BE2C (cell line): ENCODE measurements around the gene RLIM.

Experiments
- DNase-seq: peaks from one replicate; pipeline ENCODE4 v3.0.0-alpha.2; 2020
- H3K27me3 ChIP-seq: fragments of 250-450 bp; sonication (Bioruptor Pico); 2 replicates; pipeline ENCODE4 v1.5.1; 2020; ENCODE audit warnings: mild to moderate bottlenecking
- H3K36me3 ChIP-seq: fragments of 250-450 bp; sonication (Bioruptor Pico); 2 replicates; pipeline ENCODE4 v1.5.1; 2020; ENCODE audit warnings: mild to moderate bottlenecking
- H3K4me1 ChIP-seq: fragments of 250-450 bp; sonication (Bioruptor Pico); 2 replicates; pipeline ENCODE4 v1.5.1; 2020
- H3K4me3 ChIP-seq: 2 replicates; pipeline ENCODE4 v1.5.1; 2011; ENCODE audit warnings: low read depth, low read length
- H3K9me3 ChIP-seq: fragments of 250-450 bp; sonication (Bioruptor Pico); 2 replicates; pipeline ENCODE4 v1.5.1; 2020
- TF ChIP-seq, protein P1 (sequence below): IDR thresholded peaks from 2 replicates; pipeline ENCODE4 v1.5.1; 2012; ENCODE audit warnings: mild to moderate bottlenecking, low read depth, low read length

The RLIM gene

DNA sequence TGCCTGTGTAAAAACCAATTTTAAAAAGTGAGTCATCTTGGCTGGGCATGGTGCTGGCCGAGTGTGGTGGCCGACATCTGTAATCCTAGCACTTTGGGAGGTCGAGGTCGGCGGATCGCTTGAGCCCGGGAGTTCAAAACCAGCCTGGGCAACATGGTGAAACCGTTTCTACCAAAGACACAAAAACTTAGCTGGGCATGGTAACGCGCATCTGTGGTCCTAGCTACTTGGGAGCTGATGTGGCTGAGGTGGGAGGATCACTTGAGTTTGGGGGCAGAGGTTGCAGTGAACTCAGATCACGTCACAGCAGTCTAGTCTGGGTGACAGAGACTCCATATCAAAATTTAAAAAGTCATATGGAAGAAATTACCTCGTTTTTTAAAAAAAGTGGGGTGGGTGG is 7.6 kb downstream of the RLIM start:
- no peak overlapping the region for H3K4me3 ChIP-seq
- TF ChIP-seq, protein P1, sequence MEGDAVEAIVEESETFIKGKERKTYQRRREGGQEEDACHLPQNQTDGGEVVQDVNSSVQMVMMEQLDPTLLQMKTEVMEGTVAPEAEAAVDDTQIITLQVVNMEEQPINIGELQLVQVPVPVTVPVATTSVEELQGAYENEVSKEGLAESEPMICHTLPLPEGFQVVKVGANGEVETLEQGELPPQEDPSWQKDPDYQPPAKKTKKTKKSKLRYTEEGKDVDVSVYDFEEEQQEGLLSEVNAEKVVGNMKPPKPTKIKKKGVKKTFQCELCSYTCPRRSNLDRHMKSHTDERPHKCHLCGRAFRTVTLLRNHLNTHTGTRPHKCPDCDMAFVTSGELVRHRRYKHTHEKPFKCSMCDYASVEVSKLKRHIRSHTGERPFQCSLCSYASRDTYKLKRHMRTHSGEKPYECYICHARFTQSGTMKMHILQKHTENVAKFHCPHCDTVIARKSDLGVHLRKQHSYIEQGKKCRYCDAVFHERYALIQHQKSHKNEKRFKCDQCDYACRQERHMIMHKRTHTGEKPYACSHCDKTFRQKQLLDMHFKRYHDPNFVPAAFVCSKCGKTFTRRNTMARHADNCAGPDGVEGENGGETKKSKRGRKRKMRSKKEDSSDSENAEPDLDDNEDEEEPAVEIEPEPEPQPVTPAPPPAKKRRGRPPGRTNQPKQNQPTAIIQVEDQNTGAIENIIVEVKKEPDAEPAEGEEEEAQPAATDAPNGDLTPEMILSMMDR = no peak
- peaks cover 13% of the 10 kb centered on the region for H3K36me3 ChIP-seq
- H3K9me3 ChIP-seq = no peaks in the 10 kb centered on the region
- DNase-seq = no peak
- no peaks in the 10 kb centered on the region for H3K27me3 ChIP-seq
- H3K4me1 ChIP-seq = no peaks in the 10 kb centered on the region

DNA sequence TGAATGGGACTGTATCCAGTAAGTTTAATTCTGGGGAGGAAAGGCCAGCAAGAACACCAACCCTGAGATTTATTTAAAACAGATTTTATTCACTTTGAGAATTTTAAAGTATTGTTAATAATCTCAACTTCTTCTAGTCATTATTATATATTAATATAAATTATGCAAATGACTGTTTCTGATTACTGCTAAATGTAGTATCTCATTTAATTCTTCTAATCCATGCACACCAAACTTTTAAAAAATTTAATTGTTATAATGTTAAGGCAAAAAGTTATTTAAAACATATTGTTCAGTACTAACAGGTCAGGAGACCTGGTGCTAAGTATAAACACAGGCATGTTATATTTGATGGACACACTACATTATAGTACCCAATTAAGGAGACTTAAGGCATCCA is 8.1 kb downstream of the RLIM start:
- Histone ChIP-seq H3K27me3 (no peaks in the 10 kb centered on the region), H3K4me3 (no peak overlapping the region), H3K4me1 (no peaks in the 10 kb centered on the region), H3K36me3 (peaks cover 9% of the 10 kb centered on the region), H3K9me3 (no peaks in the 10 kb centered on the region)
- no peak for DNase-seq
- TF ChIP-seq, protein P1 = no peak

DNA sequence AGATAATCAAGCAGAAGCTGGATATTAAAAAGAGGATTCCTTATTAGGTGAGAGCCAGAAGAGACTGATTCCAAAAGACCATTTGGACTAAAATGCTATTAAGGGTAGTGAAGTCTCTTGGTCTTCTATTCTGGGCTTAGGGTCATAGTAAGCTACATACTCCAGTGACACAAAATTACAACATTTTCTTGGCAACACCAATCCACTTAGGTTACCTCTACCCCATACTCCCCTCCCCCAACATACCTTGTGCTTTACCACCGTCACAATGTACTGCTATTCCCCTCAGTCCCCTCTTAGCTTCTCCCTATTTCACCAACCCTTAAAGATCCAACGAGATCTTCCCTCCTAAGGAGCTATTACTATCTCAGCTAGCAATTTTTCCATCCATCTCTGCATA is 11.4 kb downstream of the RLIM start:
- TF ChIP-seq, protein P1 = no peak
- no peak for DNase-seq
- Histone ChIP-seq H3K4me3 (no peak overlapping the region), H3K4me1 (no peaks in the 10 kb centered on the region), H3K27me3 (no peaks in the 10 kb centered on the region), H3K9me3 (no peaks in the 10 kb centered on the region), H3K36me3 (no peaks in the 10 kb centered on the region; the same call in 1 of the 2 replicates)

DNA sequence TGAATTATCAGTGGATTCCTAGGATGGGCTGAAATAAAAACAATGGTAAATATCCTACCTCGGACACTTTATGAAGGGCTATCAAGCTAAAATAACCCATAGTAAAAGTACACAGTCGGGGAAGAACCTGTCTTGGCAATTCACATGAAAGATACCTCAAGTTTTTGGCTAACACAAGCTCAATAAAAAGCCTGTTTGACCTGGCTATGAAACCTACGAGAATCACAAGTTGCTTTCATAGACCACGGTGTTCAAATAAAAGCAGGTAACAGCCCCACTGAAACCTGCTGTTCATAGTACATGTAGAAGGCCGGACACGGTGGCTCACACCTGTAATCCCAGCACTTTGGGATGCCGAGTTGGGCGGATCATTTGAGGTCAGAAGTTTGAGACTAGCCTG is 12.3 kb downstream of the RLIM start:
- Histone ChIP-seq H3K4me1 (no peaks in the 10 kb centered on the region), H3K27me3 (no peaks in the 10 kb centered on the region), H3K4me3 (no peak overlapping the region), H3K9me3 (no peaks in the 10 kb centered on the region), H3K36me3 (no peaks in the 10 kb centered on the region; the same call in 1 of the 2 replicates)
- TF ChIP-seq, protein P1 = no peak
- DNase-seq = no peak

DNA sequence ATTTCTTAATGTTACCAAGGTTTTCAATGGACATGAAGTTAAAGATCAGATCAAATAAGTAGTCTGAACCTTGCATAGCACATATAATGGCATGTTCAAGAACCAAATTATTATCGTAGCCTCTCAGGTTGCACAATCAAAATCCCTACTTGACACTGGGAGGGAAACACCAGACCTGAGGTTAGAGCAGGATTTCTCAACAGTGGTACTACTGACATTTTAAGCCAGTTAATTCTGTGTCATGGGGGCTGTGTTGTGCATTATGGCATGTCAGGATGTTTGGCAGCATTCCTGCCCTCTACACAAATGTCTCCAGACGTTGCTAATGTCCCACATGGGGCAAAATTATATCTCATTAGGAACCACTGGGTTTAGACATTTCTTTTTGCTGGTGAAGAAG is 20.8 kb downstream of the RLIM start:
- peaks cover 32% of the 10 kb centered on the region for H3K36me3 ChIP-seq
- H3K27me3 ChIP-seq = no peaks in the 10 kb centered on the region
- H3K4me1 ChIP-seq = no peaks in the 10 kb centered on the region
- H3K4me3 ChIP-seq = no peak overlapping the region
- TF ChIP-seq, protein P1 = no peak
- H3K9me3 ChIP-seq = no peaks in the 10 kb centered on the region
- DNase-seq = no peak

DNA sequence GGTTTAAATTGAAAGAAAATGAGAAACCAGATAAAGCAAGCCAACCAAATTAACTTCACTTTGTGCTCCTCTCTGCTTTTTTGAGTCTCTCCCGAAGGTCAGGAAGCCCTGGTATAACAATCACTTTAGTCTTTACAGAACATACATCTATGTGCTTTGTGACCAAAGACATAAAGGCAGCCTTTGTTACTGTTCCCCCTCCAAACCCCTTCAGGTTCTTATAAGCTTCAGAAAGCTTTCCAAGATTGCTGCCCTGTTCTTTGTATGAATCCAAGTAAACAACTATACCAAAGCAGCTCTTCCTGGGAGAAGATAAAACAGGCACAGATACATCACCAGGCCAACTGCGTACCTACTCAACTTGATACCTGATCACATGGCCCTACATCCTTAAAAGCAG is 28.7 kb downstream of the RLIM start:
- Histone ChIP-seq H3K4me1 (no peaks in the 10 kb centered on the region), H3K4me3 (no peak overlapping the region), H3K9me3 (no peaks in the 10 kb centered on the region), H3K36me3 (0 out of 2 replicates have a peak, but pooled peaks cover 8% of the 10 kb centered on the region), H3K27me3 (no peaks in the 10 kb centered on the region)
- DNase-seq = no peak
- TF ChIP-seq, protein P1 = no peak
